ENCODE results near the gene RPL22L1.

GRCh38 chr3:170905862-170906261 is 35.9 kb upstream of the RPL22L1 start:
- TF ChIP-seq POLR2A (IDR thresholded peaks at IDR 0.05), result no peak
- no peak for TF ChIP-seq POLR2AphosphoS5 (IDR thresholded peaks at IDR 0.05)

Measured in sigmoid colon (tissue), 4 donors.